ENCODE measurements around the gene PREPL. TPM values are rescaled to one million over a fixed set of nuclear protein-coding genes. Genes with fewer than 3 reads are reported as not detected.
A peak's percentile ranks its signal among the peaks of the same experiment; 100 is the strongest.

Gene PREPL
- total and polyA plus RNA-seq, 2 of the 4 experiments (the other 2 are of a cell fraction): 27.6 to 39.6 TPM

DNA sequence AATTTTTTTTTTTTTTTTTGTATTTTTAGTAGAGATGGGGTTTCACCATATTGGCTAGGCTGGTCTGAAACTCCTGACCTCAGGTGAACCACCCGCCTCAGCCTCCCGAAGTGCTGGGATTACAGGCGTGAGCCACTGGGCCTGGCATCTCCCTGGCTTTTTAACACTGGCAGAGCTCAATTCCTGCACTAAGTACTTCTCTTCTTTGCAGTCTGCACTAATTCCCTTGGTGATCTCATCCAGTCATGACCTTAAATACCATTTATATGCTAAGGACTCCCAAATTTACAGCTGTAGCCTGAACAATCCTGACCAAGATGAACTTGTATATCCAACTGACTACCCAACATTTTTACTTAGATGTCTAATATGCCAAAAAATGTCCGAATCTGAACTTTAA is 10.2 kb downstream of the PREPL start:
- POLR2A ChIA-PET (ENCODE audit: unreplicated experiment): interaction anchor here (0.7 kb wide), 1 partner anchor 10 kb away, joined by 3 read pairs; no protein-coding TSS in a partner anchor
- DNase-seq: peak; percentile 84
- TF ChIP-seq FOS (IDR thresholded peaks at IDR 0.05; ENCODE audit: low read depth, low read length) (no peak), CEBPB (IDR thresholded peaks at IDR 0.05; ENCODE audit: low read depth, low read length) (no peak), MAZ (IDR thresholded peaks at IDR 0.05; ENCODE audit: borderline replicate concordance, low read depth, low read length) (no peak), BHLHE40 (IDR thresholded peaks at IDR 0.05; ENCODE audit: low read depth, low read length) (no peak), RAD21 (IDR thresholded peaks at IDR 0.05; ENCODE audit: low read length) (no peak), POLR2A (IDR thresholded peaks at IDR 0.05; ENCODE audit: low read depth, low read length) (no peak), NFE2L2 (IDR thresholded peaks at IDR 0.05; ENCODE audit: low read depth, low read length) (no peak), RFX5 (IDR thresholded peaks at IDR 0.05; ENCODE audit: low read depth, low read length) (no peak), CHD1 (IDR thresholded peaks at IDR 0.05; ENCODE audit: low read depth, low read length) (no peak), MAFK (IDR thresholded peaks at IDR 0.05; ENCODE audit: low read depth, low read length) (no peak), MXI1 (IDR thresholded peaks at IDR 0.05; ENCODE audit: borderline replicate concordance, low read depth, low read length) (no peak), SMC3 (IDR thresholded peaks at IDR 0.05; ENCODE audit: low read depth, low read length) (no peak), RCOR1 (IDR thresholded peaks at IDR 0.05; ENCODE audit: insufficient replicate concordance, low read length) (no peak)
- TF ChIP-seq, protein P1, sequence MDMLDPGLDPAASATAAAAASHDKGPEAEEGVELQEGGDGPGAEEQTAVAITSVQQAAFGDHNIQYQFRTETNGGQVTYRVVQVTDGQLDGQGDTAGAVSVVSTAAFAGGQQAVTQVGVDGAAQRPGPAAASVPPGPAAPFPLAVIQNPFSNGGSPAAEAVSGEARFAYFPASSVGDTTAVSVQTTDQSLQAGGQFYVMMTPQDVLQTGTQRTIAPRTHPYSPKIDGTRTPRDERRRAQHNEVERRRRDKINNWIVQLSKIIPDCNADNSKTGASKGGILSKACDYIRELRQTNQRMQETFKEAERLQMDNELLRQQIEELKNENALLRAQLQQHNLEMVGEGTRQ (IDR thresholded peaks at IDR 0.05; ENCODE audit: low read depth, low read length): no peak
- TF ChIP-seq, protein P2, sequence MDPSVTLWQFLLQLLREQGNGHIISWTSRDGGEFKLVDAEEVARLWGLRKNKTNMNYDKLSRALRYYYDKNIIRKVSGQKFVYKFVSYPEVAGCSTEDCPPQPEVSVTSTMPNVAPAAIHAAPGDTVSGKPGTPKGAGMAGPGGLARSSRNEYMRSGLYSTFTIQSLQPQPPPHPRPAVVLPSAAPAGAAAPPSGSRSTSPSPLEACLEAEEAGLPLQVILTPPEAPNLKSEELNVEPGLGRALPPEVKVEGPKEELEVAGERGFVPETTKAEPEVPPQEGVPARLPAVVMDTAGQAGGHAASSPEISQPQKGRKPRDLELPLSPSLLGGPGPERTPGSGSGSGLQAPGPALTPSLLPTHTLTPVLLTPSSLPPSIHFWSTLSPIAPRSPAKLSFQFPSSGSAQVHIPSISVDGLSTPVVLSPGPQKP (IDR thresholded peaks at IDR 0.05; ENCODE audit: borderline replicate concordance, low read depth, low read length): no peak
- TF ChIP-seq, protein P3, sequence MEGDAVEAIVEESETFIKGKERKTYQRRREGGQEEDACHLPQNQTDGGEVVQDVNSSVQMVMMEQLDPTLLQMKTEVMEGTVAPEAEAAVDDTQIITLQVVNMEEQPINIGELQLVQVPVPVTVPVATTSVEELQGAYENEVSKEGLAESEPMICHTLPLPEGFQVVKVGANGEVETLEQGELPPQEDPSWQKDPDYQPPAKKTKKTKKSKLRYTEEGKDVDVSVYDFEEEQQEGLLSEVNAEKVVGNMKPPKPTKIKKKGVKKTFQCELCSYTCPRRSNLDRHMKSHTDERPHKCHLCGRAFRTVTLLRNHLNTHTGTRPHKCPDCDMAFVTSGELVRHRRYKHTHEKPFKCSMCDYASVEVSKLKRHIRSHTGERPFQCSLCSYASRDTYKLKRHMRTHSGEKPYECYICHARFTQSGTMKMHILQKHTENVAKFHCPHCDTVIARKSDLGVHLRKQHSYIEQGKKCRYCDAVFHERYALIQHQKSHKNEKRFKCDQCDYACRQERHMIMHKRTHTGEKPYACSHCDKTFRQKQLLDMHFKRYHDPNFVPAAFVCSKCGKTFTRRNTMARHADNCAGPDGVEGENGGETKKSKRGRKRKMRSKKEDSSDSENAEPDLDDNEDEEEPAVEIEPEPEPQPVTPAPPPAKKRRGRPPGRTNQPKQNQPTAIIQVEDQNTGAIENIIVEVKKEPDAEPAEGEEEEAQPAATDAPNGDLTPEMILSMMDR (conservative IDR thresholded peaks at IDR 0.05; ENCODE audit: low read depth, low read length): no peak
- no peaks in the 10 kb centered on the region for H3K27me3 ChIP-seq (ENCODE audit: control insufficient read depth, insufficient read depth, low read length)
- no peak overlapping the region for H3K18ac ChIP-seq (ENCODE audit: low read depth, low read length)
- no peak overlapping the region for H2AFZ ChIP-seq (replicated peaks; ENCODE audit: low read length, poor library complexity)
- no peak overlapping the region for H3K23ac ChIP-seq (ENCODE audit: low read depth, low read length)
- H4K5ac ChIP-seq (ENCODE audit: low read depth, low read length): no peak overlapping the region
- peak overlapping the region; percentile 83 for H2BK5ac ChIP-seq (ENCODE audit: low read depth, low read length, poor library complexity, severe bottlenecking)
- in situ Hi-C loops (cut with MboI; ENCODE audit: low sequenced_read_pairs) (no loop called here), dilution Hi-C loops (cut with HindIII; ENCODE audit: low sequenced_read_pairs, unreplicated experiment) (no loop called here), intact Hi-C loops (cut with micrococcal nuclease) (no loop called here)
- peaks cover 3% of the 10 kb centered on the region; the same call in 1 of the 2 replicates for H4K20me1 ChIP-seq (ENCODE audit: insufficient read depth, low read length)
- CTCF ChIA-PET: interaction anchor here (1.0 kb wide), 1 partner anchor 9 kb away, joined by 3 read pairs; no protein-coding TSS in a partner anchor
- H3K4ac ChIP-seq (ENCODE audit: low read depth, low read length): no peak overlapping the region
- 30% methylated on average over 1 of the region's 4 CpGs; no CpG with 5 or more reads in 1 of the 2 experiments for WGBS, 2 experiments (ENCODE audit: extremely low coverage in 2 of 2, insufficient read length in 1 of 2)
- H2AK5ac ChIP-seq (ENCODE audit: low read depth, low read length): no peak overlapping the region
- peaks cover 12% of the 10 kb centered on the region for H3K4me1 ChIP-seq (ENCODE audit: control insufficient read depth, insufficient read depth, low read length)
- H3K4me2 ChIP-seq (ENCODE audit: low read depth, low read length): peak overlapping the region; percentile 48; the same call in 1 of the 2 replicates
- H2BK120ac ChIP-seq (ENCODE audit: low read depth, low read length): no peak overlapping the region
- peaks cover 19 to 39% of the 10 kb centered on the region in 2 experiments for H3K79me1 ChIP-seq (ENCODE audit: low read depth in 1 of 2, low read length in 2 of 2)
- no peak overlapping the region for H4K8ac ChIP-seq (ENCODE audit: low read depth in 2 of 2, low read length in 2 of 2)
- ATAC-seq (ENCODE audit: low read depth): peak; percentile 83
- H3K36me3 ChIP-seq (ENCODE audit: control insufficient read depth, insufficient read depth, low read length): no peaks in the 10 kb centered on the region; the same call in 1 of the 2 replicates
- no peak overlapping the region for H3K9ac ChIP-seq (ENCODE audit: low read depth, low read length)
- no peak overlapping the region for H3K4me3 ChIP-seq (ENCODE audit: insufficient read depth, low read depth, low read length)
- H3K27ac ChIP-seq (ENCODE audit: insufficient read depth, low read length): no peak overlapping the region
- no peak overlapping the region for H2BK15ac ChIP-seq (ENCODE audit: low read depth, low read length)
- H2BK20ac ChIP-seq (ENCODE audit: low read depth, low read length): no peak overlapping the region
- BruUV-seq (replicated peaks): no TSS peak
- no peak overlapping the region for H3K14ac ChIP-seq (replicated peaks; ENCODE audit: low read depth, low read length)
- H2AK9ac ChIP-seq (replicated peaks; ENCODE audit: low read depth, low read length, poor library complexity): no peak overlapping the region
- H3K9me3 ChIP-seq (ENCODE audit: control insufficient read depth, insufficient read depth, low read length): no peaks in the 10 kb centered on the region
- H3K9me1 ChIP-seq (ENCODE audit: insufficient read depth, low read length): peaks cover 11% of the 10 kb centered on the region
- no peak overlapping the region for H3K56ac ChIP-seq (ENCODE audit: extremely low read depth, insufficient read depth, low read length)
- no peak overlapping the region for H4K91ac ChIP-seq (ENCODE audit: insufficient read depth, low read depth, low read length)

All from IMR-90 (cell line).